GM19193 (cell line): Measurements from ENCODE around the gene NEGR1.

Source experiments
- POLR2A ChIP-seq: IDR thresholded peaks from 4 replicates; pipeline ENCODE4 v1.6.1; 2011; ENCODE audit not compliant: insufficient read depth, insufficient read length; ENCODE audit errors: extremely low read depth

The NEGR1 gene

DNA sequence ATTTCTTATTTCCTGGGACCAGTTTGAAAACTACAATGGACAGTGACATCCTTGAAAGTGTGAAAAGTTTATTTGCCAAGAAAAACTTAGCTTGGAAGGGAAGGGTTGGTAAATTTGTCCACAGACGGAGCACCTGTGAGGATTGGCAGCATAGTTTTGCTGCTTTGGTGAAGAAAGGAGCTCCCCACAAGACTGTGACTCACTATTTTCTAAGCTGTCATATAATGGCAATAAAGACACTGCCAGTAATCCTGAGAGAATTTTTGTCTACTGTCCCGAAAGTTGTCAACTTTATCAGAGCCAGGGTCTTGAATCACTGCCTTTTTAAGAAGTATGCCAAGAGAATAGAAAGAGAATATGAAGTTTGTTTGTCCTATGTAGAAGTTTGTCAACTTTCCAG, 230.8 kb downstream of the NEGR1 start:
- TF ChIP-seq POLR2A, result no peak

DNA sequence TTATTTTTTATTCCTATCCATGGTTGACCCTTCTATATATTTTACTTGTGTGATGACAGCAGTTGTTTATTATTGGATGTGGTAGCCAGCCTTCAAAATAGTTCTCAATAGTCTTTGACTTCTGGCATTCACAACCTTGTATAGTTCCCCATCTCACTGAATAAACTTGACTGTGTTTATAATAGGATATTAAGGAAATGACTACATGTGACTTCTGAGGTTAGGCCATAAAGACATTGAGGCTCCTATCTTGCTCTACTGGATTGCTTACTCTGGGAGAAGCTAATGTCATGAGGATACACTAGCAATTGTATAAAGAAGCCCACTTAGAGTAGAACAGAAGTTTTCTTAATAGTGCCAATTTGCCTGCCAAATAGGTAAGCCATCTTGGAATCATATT, 231.8 kb downstream of the NEGR1 start:
- TF ChIP-seq POLR2A, result no peak

DNA sequence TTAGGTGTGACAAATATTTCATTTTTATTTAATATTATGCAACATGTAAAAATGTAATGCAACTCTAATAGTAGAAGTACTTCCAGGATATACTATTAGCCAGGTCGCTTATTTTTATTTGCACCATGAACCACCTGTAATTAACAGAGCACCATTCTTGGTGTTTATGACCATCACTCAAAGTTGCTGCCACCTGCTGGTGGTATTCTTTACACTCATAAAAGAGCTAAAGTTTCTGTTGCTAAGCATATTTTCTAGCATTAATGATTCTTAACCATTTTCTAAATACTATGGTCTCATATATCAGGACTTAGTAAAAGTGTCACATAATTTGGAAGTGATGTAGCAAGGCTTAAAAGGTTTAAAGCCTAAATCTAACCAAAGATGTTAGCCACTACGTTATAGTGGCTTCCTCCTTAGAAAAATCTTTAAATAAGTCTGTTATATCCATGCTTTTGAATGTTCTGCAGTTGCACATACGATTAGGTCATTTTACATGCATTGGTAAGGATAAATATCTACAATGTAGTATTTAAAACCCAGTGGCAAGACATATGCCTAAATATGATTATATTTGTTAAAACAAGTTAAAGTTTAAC, 244.5 kb downstream of the NEGR1 start:
- TF ChIP-seq POLR2A, result no peak

DNA sequence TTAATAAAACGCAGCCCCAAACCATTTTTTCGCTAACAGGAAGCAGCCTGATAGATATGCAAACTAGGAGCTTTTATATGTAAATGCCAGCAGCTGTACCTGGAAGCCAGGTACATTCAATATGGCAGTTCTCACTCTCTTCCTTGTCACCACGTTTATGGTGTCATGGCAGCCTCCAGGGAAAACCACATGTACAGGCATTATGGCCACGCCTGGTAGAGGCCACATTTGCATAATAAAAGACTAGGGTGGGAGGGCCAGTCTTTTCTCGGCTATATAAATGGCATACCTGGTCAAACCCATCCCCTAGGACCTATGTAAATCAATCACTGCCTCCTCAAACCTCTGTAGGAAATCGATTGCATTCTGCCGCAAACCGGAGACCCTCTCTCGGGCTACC, 247.5 kb downstream of the NEGR1 start:
- no peak for TF ChIP-seq POLR2A

DNA sequence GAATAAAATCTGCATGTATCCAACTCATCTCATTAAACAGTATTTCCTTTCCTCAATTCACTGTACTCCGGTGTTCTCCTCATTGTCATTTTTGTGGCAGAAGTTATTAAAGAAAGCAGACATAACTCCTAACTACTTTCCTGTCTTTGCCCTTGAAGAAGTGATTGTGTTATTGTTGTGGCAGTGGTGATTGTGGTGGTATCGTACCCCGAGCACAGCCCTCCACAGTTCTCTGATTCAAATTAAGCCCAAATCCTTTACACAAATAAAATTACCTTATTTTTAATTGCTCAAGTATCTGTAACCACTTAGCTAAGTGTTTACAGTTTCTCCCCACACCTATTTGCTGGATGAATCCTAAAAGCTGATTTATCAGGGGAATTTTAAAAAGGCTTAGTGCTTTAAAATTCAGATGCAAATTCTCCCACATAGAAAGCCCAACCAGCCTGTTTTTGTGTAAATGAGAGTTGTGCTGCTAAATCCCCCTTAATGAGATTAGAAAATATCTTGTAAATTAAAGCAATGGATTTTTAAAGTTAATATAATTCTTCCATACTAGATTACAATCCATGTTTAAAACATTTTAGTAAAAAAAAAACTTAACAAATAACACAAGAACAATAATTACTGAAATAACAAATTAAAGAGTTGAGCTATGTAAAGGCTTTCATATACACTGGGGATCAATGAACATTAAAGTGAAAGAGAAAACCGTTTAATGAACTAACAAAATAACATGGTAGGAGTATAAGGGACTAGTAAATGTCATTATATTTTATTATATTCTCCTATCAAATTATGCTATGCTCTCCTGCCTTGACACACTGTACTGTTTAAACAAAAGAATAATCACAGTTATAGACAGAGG, 259.0 kb downstream of the NEGR1 start:
- no peak for TF ChIP-seq POLR2A

DNA sequence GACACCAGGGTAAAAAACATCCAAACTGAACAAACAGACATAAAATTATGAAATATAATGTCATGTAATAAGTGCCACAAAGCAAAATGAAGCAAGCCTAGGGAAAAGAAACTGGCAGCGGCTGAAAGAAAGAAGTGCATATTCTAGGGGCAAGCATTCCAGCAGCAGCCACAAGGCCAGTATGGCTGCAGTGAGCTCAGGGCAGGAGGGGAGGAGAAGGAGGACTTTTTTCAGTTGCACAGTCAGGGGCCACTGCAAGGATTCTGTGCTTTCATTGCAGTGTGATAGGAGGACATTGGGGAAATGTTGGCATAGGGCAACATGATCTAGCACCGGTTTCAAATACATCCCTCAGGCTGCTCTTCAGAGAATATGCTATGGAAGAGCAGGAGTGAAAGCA, 263.8 kb downstream of the NEGR1 start:
- TF ChIP-seq POLR2A, result no peak

DNA sequence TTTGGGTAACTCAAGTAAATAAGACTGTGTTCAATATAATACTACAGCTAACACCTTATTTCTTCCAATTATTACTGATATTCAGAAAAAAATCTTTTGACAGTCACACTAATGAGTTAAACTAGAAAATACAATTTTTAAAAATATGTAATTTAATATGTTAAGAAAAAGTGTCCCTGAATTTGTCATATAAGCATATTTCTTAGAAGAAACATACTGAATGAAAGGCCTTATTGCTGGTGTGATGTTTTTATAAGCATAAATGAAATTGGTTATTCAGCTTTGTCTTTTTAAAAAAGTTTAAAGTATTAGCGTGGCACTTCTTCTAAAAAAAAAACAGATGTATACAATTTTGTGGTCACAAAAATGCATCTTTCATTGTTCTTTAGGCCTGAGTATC, 267.3 kb downstream of the NEGR1 start:
- TF ChIP-seq POLR2A, result no peak

DNA sequence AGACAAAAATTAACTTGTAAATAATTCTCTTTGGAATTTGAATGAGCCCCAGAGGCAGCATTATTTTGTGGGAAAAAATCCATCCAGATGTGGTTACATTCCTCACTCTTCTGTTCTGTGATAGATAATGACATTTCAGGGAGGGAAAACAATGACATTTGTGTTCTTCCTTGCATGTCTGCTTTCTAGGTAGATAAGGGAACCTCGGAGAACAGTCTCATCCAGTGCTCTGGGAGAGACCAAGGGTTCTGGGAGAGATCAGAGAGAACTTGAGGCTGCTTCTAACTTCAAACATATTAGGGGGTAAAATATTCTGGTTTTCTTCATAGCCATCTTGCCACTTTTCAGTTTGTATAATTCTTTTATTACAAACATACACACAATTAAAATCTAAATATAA, 269.2 kb downstream of the NEGR1 start:
- no peak for TF ChIP-seq POLR2A

DNA sequence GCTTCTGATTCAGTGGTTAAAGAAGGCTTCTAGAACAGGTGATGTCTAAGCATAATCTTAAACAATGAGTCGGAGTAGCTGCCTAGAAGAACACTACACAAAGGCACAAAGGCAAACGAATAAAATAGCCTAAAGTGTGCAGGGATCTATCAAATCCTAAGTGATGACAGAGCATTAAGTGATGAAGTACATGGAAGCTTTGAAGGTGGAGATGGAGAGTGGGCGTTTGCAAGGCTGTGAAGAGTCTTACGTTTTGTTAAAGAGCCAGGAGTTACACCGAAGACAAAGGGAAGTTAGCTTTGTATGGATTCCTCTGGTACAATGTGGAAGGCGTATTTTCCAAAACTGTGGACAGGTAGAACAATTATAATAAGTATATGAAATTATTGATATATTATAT, 270.6 kb downstream of the NEGR1 start:
- TF ChIP-seq POLR2A, result no peak

DNA sequence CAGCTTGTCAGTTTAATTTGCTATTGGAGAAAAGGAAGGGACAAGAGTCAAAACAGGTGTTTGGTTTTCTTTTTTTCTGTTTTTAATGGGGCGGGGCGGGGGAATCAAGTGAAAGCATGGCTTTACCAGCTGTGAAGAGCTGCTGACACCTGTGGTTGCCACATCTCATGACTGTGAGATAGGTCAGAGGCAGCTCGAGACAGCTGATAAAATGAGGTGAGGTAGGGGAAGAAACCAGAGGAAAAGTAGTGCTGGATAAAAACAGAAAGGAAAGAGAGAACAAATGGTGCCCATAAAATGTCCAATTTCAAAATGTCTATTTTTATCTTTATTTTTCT, 272.3 kb downstream of the NEGR1 start:
- TF ChIP-seq POLR2A, result no peak

DNA sequence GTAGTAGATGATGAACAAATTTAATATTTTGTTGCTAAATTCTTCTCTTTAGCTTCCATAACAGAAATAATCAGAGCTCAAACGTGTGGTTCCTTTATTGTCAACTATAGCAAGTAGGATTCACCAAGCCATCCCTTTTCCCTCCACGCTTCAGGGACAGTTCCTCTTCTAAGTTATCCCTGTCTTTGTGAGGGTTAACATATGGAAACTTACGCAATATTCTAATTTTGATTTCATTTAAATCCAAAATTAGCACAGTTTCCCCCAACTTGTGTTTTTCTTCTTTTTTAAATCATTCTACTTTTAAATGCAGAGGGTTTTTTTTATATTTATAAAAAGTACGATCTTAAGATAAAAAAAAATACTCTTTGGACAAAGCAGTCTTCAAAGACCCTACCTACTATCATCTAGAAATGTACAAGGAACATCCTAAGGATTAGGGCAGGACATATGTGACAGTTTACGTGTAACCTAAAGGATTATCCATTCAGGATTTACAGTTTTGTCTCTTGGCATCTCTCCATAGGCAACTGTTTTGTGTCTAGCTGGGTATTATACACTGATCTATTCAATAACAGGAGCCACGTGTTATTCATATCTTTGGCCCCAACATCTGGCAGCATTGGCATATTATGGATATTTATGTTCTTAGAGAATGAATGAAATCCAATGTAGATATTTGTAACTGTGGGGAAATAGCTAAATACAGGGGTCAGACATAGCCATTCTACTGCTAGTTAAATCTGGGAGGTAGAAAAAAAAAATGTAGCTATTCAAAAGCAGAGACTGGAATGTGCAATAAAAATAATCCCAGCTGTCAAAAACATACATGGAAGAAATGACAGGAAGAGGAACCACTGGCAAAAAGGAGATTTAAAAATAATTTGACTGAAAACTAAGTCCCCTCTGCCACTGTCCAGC, 272.9 kb downstream of the NEGR1 start:
- no peak for TF ChIP-seq POLR2A

DNA sequence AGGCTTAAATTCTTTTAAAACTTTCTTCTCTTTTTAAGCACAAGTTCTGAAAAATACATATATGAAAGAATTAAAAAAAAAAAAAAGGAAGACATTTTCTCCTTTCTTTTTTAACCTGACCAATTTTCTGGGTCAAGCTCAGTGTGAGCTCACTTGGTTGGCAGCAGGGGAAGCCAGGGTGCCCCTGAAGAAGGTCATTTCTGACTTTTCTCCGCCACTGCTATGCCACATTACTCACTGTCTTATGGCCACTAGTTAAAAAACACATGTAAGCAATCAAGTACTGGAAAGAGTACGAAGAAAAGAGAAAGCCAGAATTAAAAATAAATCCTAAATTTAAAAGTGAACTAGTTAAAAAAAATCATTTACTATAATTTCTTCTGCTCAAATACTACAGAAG, 275.0 kb downstream of the NEGR1 start:
- no peak for TF ChIP-seq POLR2A

DNA sequence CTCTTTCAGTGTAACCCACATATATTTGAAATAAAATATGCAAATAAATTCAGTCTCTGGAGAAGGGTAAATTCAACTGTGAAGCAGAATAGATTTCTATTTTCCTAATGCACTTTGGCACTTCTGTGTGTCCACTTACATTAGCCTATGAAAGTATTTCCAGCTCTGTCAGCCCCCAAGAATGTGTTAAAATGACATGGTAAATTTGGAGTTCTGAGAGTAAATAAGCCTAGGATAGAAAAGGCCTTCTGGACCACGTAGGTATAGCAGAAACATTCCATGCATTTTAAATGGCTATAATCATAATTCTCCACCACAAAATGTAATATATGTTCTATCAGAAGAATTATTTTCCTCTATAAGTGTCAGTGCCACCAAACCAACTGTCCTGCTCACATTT, 276.2 kb downstream of the NEGR1 start:
- TF ChIP-seq POLR2A, result no peak

DNA sequence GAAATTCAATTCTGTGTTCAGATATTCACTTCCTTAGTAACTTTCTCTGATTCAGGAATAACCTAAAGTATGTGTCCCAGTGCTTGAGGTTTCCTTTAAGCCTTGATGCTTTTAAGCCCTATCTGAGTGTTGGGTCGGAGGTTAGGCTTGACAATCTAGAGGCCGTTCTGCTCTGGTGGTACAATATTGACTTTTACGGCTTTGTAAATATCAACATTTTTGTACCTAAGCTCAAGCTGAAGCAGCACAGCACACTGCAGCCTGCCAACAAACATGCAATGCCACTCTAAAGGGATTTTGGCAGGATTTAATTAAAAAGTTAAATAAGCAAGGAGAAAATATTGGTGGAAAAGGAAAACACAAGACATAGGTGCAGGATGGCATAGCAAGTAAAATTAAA, 279.2 kb downstream of the NEGR1 start:
- no peak for TF ChIP-seq POLR2A

DNA sequence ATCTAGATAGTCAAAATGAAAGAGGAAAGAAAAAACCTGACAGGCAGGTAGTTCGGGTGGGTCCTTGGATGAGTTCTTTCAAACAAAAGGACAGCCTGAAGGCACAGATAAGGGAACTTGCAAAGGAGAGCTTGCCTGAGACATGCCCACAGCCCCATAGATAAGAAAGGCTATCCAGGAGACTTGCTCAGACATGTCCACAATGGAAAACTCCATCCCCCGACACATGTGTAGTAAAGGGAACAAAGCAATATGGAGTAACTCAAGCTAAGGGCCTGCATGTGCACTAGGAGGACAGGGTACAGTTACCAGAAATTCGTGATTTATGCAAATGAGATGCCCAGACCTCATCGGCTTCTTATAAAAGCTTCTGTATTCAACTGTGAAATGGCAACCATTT, 281.5 kb downstream of the NEGR1 start:
- no peak for TF ChIP-seq POLR2A
